GM12873 (cell line): ENCODE results near the gene CLEC4D.

Experiments used
- CTCF ChIP-seq: IDR thresholded peaks from 2 replicates; pipeline ENCODE4 v1.5.1; 2012; ENCODE audit warnings: low read depth, mild to moderate bottlenecking, moderate library complexity, low read length, control low read depth; ENCODE audit not compliant: insufficient read depth; ENCODE audit errors: missing control alignments

CLEC4D gene

GRCh38 chr12:8513256-8513655 is at the start of gene CLEC4D:
Gene CLEC4D (plus strand): TSS chr12:8513503. CDS start chr12:8513733, 230 bp downstream.
- TF ChIP-seq CTCF: no peak

- no peak for TF ChIP-seq CTCF
These were observed 47.9 kb upstream of the CLEC4D start for GRCh38 chr12:8465301-8465996.

- TF ChIP-seq CTCF: no peak
These were observed 47.1 kb upstream of the CLEC4D start for GRCh38 chr12:8466241-8466640.

- TF ChIP-seq CTCF: no peak
These were observed 42.2 kb upstream of the CLEC4D start for GRCh38 chr12:8471090-8471489.

DNA sequence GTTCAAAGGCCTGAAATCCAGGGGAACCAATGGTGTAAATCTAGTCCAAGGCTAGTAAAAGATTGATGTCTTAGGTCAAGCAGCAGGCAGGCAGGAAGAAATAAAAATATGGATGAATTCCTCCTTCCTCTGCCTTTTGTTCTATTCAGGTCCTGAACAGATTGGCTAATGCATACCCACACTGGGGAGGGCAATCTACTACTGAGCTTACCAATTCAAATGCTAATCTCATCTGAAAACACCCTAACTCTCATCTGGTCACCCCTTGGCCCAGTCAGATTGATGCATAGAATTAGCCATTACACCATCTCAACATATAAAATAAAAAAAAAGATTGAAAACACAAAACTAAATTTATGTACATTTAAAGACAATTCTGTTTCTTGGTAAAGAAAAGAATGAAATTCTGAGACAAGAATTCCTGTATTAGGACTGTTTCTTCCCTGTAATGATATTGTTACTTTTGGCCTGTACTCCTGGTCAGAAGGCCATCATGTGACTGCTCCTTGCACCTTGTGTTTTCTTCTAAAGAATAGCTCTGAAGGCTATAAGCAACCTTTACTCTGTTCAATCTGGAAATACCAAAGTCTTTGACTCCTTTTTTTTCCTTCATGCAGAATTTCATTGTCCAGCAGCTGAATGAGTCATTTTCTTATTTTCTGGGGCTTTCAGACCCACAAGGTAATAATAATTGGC is 37.6 kb upstream of the CLEC4D start:
- no peak for TF ChIP-seq CTCF

GRCh38 chr12:8482571-8483061 is 30.7 kb upstream of the CLEC4D start:
- no peak for TF ChIP-seq CTCF

- TF ChIP-seq CTCF: no peak
These were observed 30.2 kb upstream of the CLEC4D start for GRCh38 chr12:8483079-8483478.
